Thoracic aorta (tissue), 2 donors: ENCODE data around the gene COL8A1. TPM values are rescaled to one million over a fixed set of nuclear protein-coding genes. Genes with fewer than 3 reads are reported as not detected.
A peak's percentile ranks its signal among the peaks of the same experiment; 100 is the strongest.

Source experiments
- ATAC-seq: fragments of 150-250 bp; one replicate; pipeline ENCODE4 v1.8.0; 2017; ENCODE audit warnings: low read depth; ENCODE audit not compliant: insufficient number of reproducible peaks, low FRiP score
- DNase-seq: peaks from one replicate; pipeline ENCODE4 v3.0.0-alpha.2; 2020; ENCODE audit warnings: low spot score
- H3K27ac ChIP-seq, 2 donors: fragments of 200-600 bp; sonication (generic); 1 replicate in 1 of 2; 2 replicates in 1 of 2; pipeline ENCODE4 v1.5.1; 2016; ENCODE audit warnings: mild to moderate bottlenecking in 2 of 2, moderate library complexity in 2 of 2
- H3K27me3 ChIP-seq: fragments of 200-600 bp; sonication (generic); replicated peaks from 2 replicates; pipeline ENCODE4 v1.6.0; 2016; ENCODE audit warnings: mild to moderate bottlenecking; ENCODE audit not compliant: insufficient read depth
- H3K36me3 ChIP-seq: fragments of 200-600 bp; sonication (generic); one replicate; pipeline ENCODE4 v1.5.1; 2016
- H3K4me1 ChIP-seq, 2 donors: fragments of 200-600 bp; sonication (generic); 1 replicate in 1 of 2; 2 replicates in 1 of 2; pipeline versions ENCODE4 v1.5.1 to v1.6.0; 2016; ENCODE audit warnings: low read depth in 2 of 2, mild to moderate bottlenecking in 1 of 2; ENCODE audit not compliant: control insufficient read depth in 1 of 2
- H3K4me3 ChIP-seq: fragments of 200-600 bp; sonication (generic); 2 replicates; pipeline ENCODE4 v1.5.1; 2016; ENCODE audit warnings: mild to moderate bottlenecking
- H3K9me3 ChIP-seq: fragments of 200-600 bp; sonication (generic); 2 replicates; pipeline ENCODE4 v1.5.1; 2016
- CTCF ChIP-seq: fragments of 200-600 bp; sonication (generic); IDR thresholded peaks from one replicate; pipeline ENCODE4 v1.5.1; 2019; ENCODE audit warnings: antibody characterized with exemption
- total RNA-seq, 2 donors: library from RNA; depleted of rRNA; stranded (reverse); fragments of >200 nt; gene quantifications; one replicate each; pipeline versions ENCODE4 v1.1.0 to v1.2.3, GENCODE V29; 2016

The COL8A1 gene
- total RNA-seq, 2 donors from 2014 or later = 253 to 916 TPM

GRCh38 chr3:99716463-99716995 is 78.1 kb downstream of the COL8A1 start:
- Histone ChIP-seq H3K27me3 (no peaks in the 10 kb centered on the region), H3K27ac (peak overlapping the region in 1 of 2 donors; percentile 3), H3K36me3 (no peaks in the 10 kb centered on the region), H3K4me1 (peaks cover 20 to 41% of the 10 kb centered on the region in 2 donors), H3K4me3 (no peak overlapping the region), H3K9me3 (no peaks in the 10 kb centered on the region)
- ATAC-seq = no peak
- no peak for DNase-seq
- no peak for TF ChIP-seq CTCF

- no peaks in the 10 kb centered on the region for H3K36me3 ChIP-seq
- H3K9me3 ChIP-seq = no peaks in the 10 kb centered on the region
- peaks cover 8 to 31% of the 10 kb centered on the region in 2 donors for H3K4me1 ChIP-seq
- no peak overlapping the region for H3K27ac ChIP-seq
- no peak for DNase-seq
- TF ChIP-seq CTCF = no peak
- no peak overlapping the region for H3K4me3 ChIP-seq
- H3K27me3 ChIP-seq = no peaks in the 10 kb centered on the region
- no peak for ATAC-seq
These were observed 82.7 kb downstream of the COL8A1 start for GRCh38 chr3:99720985-99721632.

GRCh38 chr3:99721633-99722007 is 83.2 kb downstream of the COL8A1 start:
- Histone ChIP-seq H3K4me1 (peaks cover 3 to 26% of the 10 kb centered on the region in 2 donors), H3K36me3 (no peaks in the 10 kb centered on the region), H3K4me3 (no peak overlapping the region), H3K9me3 (no peaks in the 10 kb centered on the region), H3K27me3 (no peaks in the 10 kb centered on the region), H3K27ac (no peak overlapping the region)
- ATAC-seq (no peak), DNase-seq (no peak)
- TF ChIP-seq CTCF = no peak

GRCh38 chr3:99724276-99724675 is 85.9 kb downstream of the COL8A1 start:
- no peak for DNase-seq
- Histone ChIP-seq H3K27ac (no peak overlapping the region), H3K4me1 (peaks cover 0 to 23% of the 10 kb centered on the region in 2 donors), H3K36me3 (no peaks in the 10 kb centered on the region), H3K27me3 (no peaks in the 10 kb centered on the region), H3K4me3 (no peak overlapping the region), H3K9me3 (no peaks in the 10 kb centered on the region)
- TF ChIP-seq CTCF = no peak
- no peak for ATAC-seq

- ATAC-seq = no peak
- TF ChIP-seq CTCF = no peak
- no peak overlapping the region for H3K27ac ChIP-seq
- H3K4me3 ChIP-seq = no peak overlapping the region
- no peaks in the 10 kb centered on the region for H3K9me3 ChIP-seq
- DNase-seq = no peak
- no peaks in the 10 kb centered on the region for H3K27me3 ChIP-seq
- H3K4me1 ChIP-seq = peaks cover 6% of the 10 kb centered on the region in 2 donors
- H3K36me3 ChIP-seq = no peaks in the 10 kb centered on the region
These were observed 92.5 kb downstream of the COL8A1 start for GRCh38 chr3:99730870-99731269.
